K562 (cell line): Measurements from ENCODE around the gene DPY19L3. TPM values are rescaled to one million over a fixed set of nuclear protein-coding genes. Genes with fewer than 3 reads are reported as not detected.
A peak's percentile ranks its signal among the peaks of the same experiment; 100 is the strongest.

Experiments used
- ATF1 ChIP-seq, 2 experiments: fragments of 450-650 bp in 1 of 2; IDR thresholded peaks; 2 replicates each; pipeline ENCODE4 v1.6.1; 2016; ENCODE audit warnings: missing compliant biosample characterization in 1 of 2, missing genetic modification characterization in 1 of 2
- CBX1 ChIP-seq: sonication (generic); IDR thresholded peaks from 2 replicates; pipeline ENCODE4 v1.6.1; 2016; ENCODE audit warnings: antibody characterized with exemption, low read depth, mild to moderate bottlenecking
- FOXK1 ChIP-seq: sonication (generic); formaldehyde crosslinking; IDR thresholded peaks from 2 replicates; pipeline ENCODE4 v1.8.0; 2022; ENCODE audit warnings: missing genetic modification reagents, mild to moderate bottlenecking, borderline replicate concordance
- KLF16 ChIP-seq: IDR thresholded peaks from 2 replicates; pipeline ENCODE4 v1.6.1; 2016; ENCODE audit warnings: antibody characterized with exemption
- L3MBTL2 ChIP-seq: fragments of 450-650 bp; IDR thresholded peaks from 2 replicates; pipeline ENCODE4 v1.6.1; 2016; ENCODE audit warnings: mild to moderate bottlenecking, moderate library complexity
- MAFG ChIP-seq: fragments of 450-650 bp; conservative IDR thresholded peaks from 2 replicates; pipeline ENCODE4 v1.6.1; 2016; ENCODE audit warnings: missing genetic modification characterization, missing compliant biosample characterization
- MTA3 ChIP-seq: fragments of 450-650 bp; formaldehyde crosslinking; IDR thresholded peaks from 2 replicates; pipeline ENCODE4 v1.6.1; 2017; ENCODE audit warnings: mild to moderate bottlenecking, borderline replicate concordance
- PHB ChIP-seq: fragments of 250-450 bp; sonication (Bioruptor Pico); IDR thresholded peaks from 2 replicates; pipeline ENCODE4 v1.5.0; 2021
- RAD21 ChIP-seq, 2 experiments: fragments of 250-450 bp in 1 of 2; fragments of 450-650 bp in 1 of 2; sonication (Bioruptor Pico) in 1 of 2; formaldehyde crosslinking in 1 of 2; IDR thresholded peaks in 1 of 2; conservative IDR thresholded peaks in 1 of 2; 2 replicates each; pipeline versions ENCODE4 v1.4.0 to v1.8.0; 2020 to 2022; ENCODE audit warnings: mild to moderate bottlenecking in 2 of 2, moderate library complexity in 1 of 2
- SMARCA4 ChIP-seq: fragments of 450-650 bp; IDR thresholded peaks from 2 replicates; pipeline ENCODE4 v1.6.1; 2016
- SOX6 ChIP-seq: fragments of 450-650 bp; IDR thresholded peaks from 2 replicates; pipeline ENCODE4 v1.6.1; 2014; ENCODE audit warnings: mild to moderate bottlenecking
- ZBTB40 ChIP-seq, 2 experiments: fragments of 450-650 bp in 1 of 2; sonication (generic) in 1 of 2; formaldehyde crosslinking in 1 of 2; IDR thresholded peaks; 2 replicates each; pipeline versions ENCODE4 v1.7.1 to v1.9.0; 2016 to 2022; ENCODE audit warnings: inconsistent platforms in 1 of 2, mild to moderate bottlenecking in 1 of 2, missing genetic modification reagents in 1 of 2
- ZBTB8A ChIP-seq: fragments of 450-650 bp; IDR thresholded peaks from 2 replicates; pipeline ENCODE4 v1.6.1; 2018; ENCODE audit warnings: mild to moderate bottlenecking, moderate library complexity; ENCODE audit not compliant: partially characterized antibody
- polyA plus RNA-seq, 8 experiments: library from polyadenylated mRNA; depleted of rRNA in 4 of 8; stranded (reverse) in 5 of 8; unstranded in 3 of 8; fragments of >200 nt; fragmentation: Nextera tagmentation in 2 of 8; fragmentation: Illumina TruSeq in 1 of 8; extraction: Ambion mirVana in 2 of 8; extraction: Trizol in 1 of 8; gene quantifications; 2 replicates each; pipeline versions ENCODE4 v1.2.1 to v1.2.3, GENCODE V29; 2011 to 2014; ENCODE audit warnings: inconsistent platforms in 1 of 8, missing spikeins in 1 of 8
- total RNA-seq, 7 experiments: library from RNA; depleted of rRNA in 6 of 7; stranded (reverse); fragments of >200 nt in 6 of 7; fragmentation: Illumina TruSeq in 2 of 7; extraction: Trizol in 2 of 7; gene quantifications; 2 replicates each; pipeline versions ENCODE4 v1.2.1 to v1.2.3, GENCODE V29; 2011 to 2021; ENCODE audit warnings: low replicate concordance in 1 of 7
- TF ChIP-seq, protein P1 (sequence below): fragments of 200-800 bp; sonication (Bioruptor generic); IDR thresholded peaks from 2 replicates; pipeline ENCODE4 v1.6.1; 2016; ENCODE audit warnings: missing genetic modification characterization, missing compliant biosample characterization

The DPY19L3 gene
- total and polyA plus RNA-seq, 9 of the 15 experiments (the other 6 are each of a cell fraction or from before 2014, with no cell fraction given): 4.7 to 39.2 (median 22.0) TPM

DNA sequence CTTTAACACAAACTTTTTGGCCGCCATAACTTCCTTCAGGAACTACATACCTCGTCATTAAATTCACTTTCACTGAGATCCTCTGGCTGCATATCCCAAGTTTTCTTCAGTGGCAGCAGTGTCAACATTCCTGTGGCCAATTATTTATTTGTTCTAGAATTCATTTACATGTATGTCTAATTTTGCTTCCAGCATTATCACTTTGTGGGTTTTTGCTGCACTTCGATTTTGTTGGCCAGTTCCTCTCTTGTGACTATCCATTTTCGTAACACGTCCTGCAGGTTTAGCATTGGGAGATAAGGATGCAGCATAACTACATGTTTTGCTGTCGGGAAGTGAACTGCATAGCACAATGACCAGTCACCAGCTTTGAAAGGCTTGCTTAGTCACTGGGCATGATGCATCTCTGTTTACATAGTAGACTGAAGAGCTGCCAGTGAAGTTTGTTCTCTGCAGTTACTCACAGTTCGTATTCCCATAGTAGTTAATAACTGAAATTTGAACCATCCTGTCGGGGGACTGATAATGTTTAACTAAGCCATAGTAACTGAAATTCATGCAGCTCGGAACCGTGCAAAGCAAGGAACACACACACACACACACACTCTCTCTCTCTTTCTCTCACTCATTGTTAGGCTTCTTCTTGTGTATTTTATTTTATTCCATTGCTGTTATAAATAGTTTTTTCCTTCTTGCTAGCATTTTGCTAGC lies 31.8 kb upstream of the DPY19L3 start (continued):
- TF ChIP-seq ZBTB40 (IDR thresholded peaks at IDR 0.05): peak; percentile 63; the same call in 1 of the 2 replicates
- no peak for TF ChIP-seq ZBTB40 (CRISPR knock-in tag; IDR thresholded peaks at IDR 0.05)
- TF ChIP-seq, protein P1, sequence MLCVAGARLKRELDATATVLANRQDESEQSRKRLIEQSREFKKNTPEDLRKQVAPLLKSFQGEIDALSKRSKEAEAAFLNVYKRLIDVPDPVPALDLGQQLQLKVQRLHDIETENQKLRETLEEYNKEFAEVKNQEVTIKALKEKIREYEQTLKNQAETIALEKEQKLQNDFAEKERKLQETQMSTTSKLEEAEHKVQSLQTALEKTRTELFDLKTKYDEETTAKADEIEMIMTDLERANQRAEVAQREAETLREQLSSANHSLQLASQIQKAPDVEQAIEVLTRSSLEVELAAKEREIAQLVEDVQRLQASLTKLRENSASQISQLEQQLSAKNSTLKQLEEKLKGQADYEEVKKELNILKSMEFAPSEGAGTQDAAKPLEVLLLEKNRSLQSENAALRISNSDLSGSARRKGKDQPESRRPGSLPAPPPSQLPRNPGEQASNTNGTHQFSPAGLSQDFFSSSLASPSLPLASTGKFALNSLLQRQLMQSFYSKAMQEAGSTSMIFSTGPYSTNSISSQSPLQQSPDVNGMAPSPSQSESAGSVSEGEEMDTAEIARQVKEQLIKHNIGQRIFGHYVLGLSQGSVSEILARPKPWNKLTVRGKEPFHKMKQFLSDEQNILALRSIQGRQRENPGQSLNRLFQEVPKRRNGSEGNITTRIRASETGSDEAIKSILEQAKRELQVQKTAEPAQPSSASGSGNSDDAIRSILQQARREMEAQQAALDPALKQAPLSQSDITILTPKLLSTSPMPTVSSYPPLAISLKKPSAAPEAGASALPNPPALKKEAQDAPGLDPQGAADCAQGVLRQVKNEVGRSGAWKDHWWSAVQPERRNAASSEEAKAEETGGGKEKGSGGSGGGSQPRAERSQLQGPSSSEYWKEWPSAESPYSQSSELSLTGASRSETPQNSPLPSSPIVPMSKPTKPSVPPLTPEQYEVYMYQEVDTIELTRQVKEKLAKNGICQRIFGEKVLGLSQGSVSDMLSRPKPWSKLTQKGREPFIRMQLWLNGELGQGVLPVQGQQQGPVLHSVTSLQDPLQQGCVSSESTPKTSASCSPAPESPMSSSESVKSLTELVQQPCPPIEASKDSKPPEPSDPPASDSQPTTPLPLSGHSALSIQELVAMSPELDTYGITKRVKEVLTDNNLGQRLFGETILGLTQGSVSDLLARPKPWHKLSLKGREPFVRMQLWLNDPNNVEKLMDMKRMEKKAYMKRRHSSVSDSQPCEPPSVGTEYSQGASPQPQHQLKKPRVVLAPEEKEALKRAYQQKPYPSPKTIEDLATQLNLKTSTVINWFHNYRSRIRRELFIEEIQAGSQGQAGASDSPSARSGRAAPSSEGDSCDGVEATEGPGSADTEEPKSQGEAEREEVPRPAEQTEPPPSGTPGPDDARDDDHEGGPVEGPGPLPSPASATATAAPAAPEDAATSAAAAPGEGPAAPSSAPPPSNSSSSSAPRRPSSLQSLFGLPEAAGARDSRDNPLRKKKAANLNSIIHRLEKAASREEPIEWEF (CRISPR knock-in tag): no peak
- TF ChIP-seq MAFG: peak; percentile 88
- peak; percentile 97 for TF ChIP-seq SMARCA4
- TF ChIP-seq FOXK1 (CRISPR knock-in tag): no peak
- no peak for TF ChIP-seq CBX1
- peak; percentile 92 for TF ChIP-seq MTA3
- TF ChIP-seq PHB: no peak
- TF ChIP-seq KLF16: peak; percentile 38; the same call in 1 of the 2 replicates
- TF ChIP-seq L3MBTL2: peak; percentile 65; the same call in 1 of the 2 replicates
- no peak for TF ChIP-seq ATF1 (CRISPR knock-in tag; IDR thresholded peaks at IDR 0.05)
- TF ChIP-seq ATF1 (tag; IDR thresholded peaks at IDR 0.05): peak; percentile 85
- TF ChIP-seq RAD21 (CRISPR knock-in tag; conservative IDR thresholded peaks at IDR 0.05 in 1 of 2, IDR thresholded peaks at IDR 0.05 in 1 of 2): no peak
- peak; percentile 91 for TF ChIP-seq SOX6
- TF ChIP-seq ZBTB8A: no peak
